Stimulated activated CD8-positive, alpha-beta memory T cell treated with anti-CD3 and anti-CD28 coated beads, Interleukin-4, amount 100 ng/mL, for 4 hours (primary cell): ENCODE data around the gene ABTB2.
"Not testable (repeated sequence)": the region's sequence is repeated elsewhere in the genome, so short reads cannot be mapped to it uniquely, and the experiment has no call there.

Experiments used
- DNase-seq, 2 donors: peaks; one replicate each; pipeline ENCODE4 v3.0.0-alpha.2; 2020; ENCODE audit warnings: low read depth in 2 of 2, low spot score in 1 of 2

The ABTB2 gene

GRCh38 chr11:34266090-34266912 lies 91.5 kb downstream of the ABTB2 start:
- no peak for DNase-seq

- no peak for DNase-seq
These were observed 93.3 kb downstream of the ABTB2 start for GRCh38 chr11:34264303-34265110.

- DNase-seq: no peak
These were observed 94.2 kb downstream of the ABTB2 start for GRCh38 chr11:34263441-34264091.

- no peak for DNase-seq
These were observed 95.2 kb downstream of the ABTB2 start for GRCh38 chr11:34262531-34263081.

- no peak for DNase-seq
These were observed 96.0 kb downstream of the ABTB2 start for GRCh38 chr11:34261820-34262219.

GRCh38 chr11:34261095-34261494 lies 96.7 kb downstream of the ABTB2 start:
- DNase-seq: no peak

GRCh38 chr11:34260072-34260575 lies 97.7 kb downstream of the ABTB2 start:
- no peak for DNase-seq

- DNase-seq: no peak
These were observed 98.7 kb downstream of the ABTB2 start for GRCh38 chr11:34259087-34259486.

- no peak for DNase-seq
These were observed 101.2 kb downstream of the ABTB2 start for GRCh38 chr11:34256626-34257025.

- no peak for DNase-seq
These were observed 101.7 kb downstream of the ABTB2 start for GRCh38 chr11:34256150-34256549.

- DNase-seq: no peak
These were observed 102.7 kb downstream of the ABTB2 start for GRCh38 chr11:34255101-34255500.

- no peak for DNase-seq
These were observed 103.8 kb downstream of the ABTB2 start for GRCh38 chr11:34254011-34254410.

GRCh38 chr11:34252651-34253050 lies 105.2 kb downstream of the ABTB2 start:
- DNase-seq: no peak

GRCh38 chr11:34252015-34252414 lies 105.8 kb downstream of the ABTB2 start:
- no peak for DNase-seq

- DNase-seq: no peak
These were observed 106.2 kb downstream of the ABTB2 start for GRCh38 chr11:34251589-34251980.

- DNase-seq: peak; percentile 57 to 70
These were observed 106.8 kb downstream of the ABTB2 start for GRCh38 chr11:34250732-34251588.

- no peak for DNase-seq
These were observed 107.6 kb downstream of the ABTB2 start for GRCh38 chr11:34250211-34250610.

GRCh38 chr11:34249439-34249838 lies 108.4 kb downstream of the ABTB2 start:
- no peak for DNase-seq

- DNase-seq: not testable (repeated sequence)
These were observed 111.3 kb downstream of the ABTB2 start for GRCh38 chr11:34246511-34246910.

- DNase-seq: no peak
These were observed 112.8 kb downstream of the ABTB2 start for GRCh38 chr11:34245041-34245440.
